SU-DHL-6 (cell line): ENCODE measurements around the gene LRRC53.

Experiments
- H2AFZ ChIP-seq: fragments of 200-600 bp; sonication (generic); 2 replicates; pipeline ENCODE4 v1.6.1; 2014; ENCODE audit warnings: low read depth, mild to moderate bottlenecking, moderate library complexity, mixed read lengths, antibody characterized with exemption, low read length; ENCODE audit not compliant: severe bottlenecking
- H3F3A ChIP-seq: fragments of 200-600 bp; shearing (Covaris generic); 2 replicates; pipeline ENCODE4 v1.6.0; 2016; ENCODE audit warnings: antibody characterized with exemption, mild to moderate bottlenecking; ENCODE audit not compliant: insufficient read depth
- H3K27ac ChIP-seq: fragments of 200-600 bp; sonication (generic); 2 replicates; pipeline ENCODE4 v1.5.1; 2016; ENCODE audit warnings: low read depth, mild to moderate bottlenecking, low read length, moderate library complexity, mixed read lengths
- H3K27me3 ChIP-seq: fragments of 200-600 bp; sonication (generic), shearing (Covaris generic); 2 replicates; pipeline ENCODE4 v1.6.0; 2014; ENCODE audit warnings: mild to moderate bottlenecking, low read length
- H3K36me3 ChIP-seq: fragments of 200-600 bp; sonication (generic); 2 replicates; pipeline ENCODE4 v1.6.1; 2014; ENCODE audit warnings: mild to moderate bottlenecking, low read length, mixed read lengths
- H3K4me2 ChIP-seq: fragments of 300-600, 200-600 bp; shearing (Covaris generic), sonication (generic); 2 replicates; pipeline ENCODE4 v1.6.0; 2014; ENCODE audit warnings: low read length, low read depth, mild to moderate bottlenecking; ENCODE audit not compliant: poor library complexity, severe bottlenecking
- H3K4me3 ChIP-seq: fragments of 200-600 bp; sonication (generic); 2 replicates; pipeline ENCODE4 v1.5.1; 2014; ENCODE audit warnings: antibody characterized with exemption, low read length, mild to moderate bottlenecking, mixed read lengths; ENCODE audit not compliant: insufficient read depth, poor library complexity, severe bottlenecking
- H3K79me2 ChIP-seq: fragments of 200-600 bp; sonication (generic); 2 replicates; pipeline ENCODE4 v1.6.1; 2014; ENCODE audit warnings: mild to moderate bottlenecking, low read length, moderate library complexity; ENCODE audit not compliant: insufficient read depth
- H3K9ac ChIP-seq: fragments of 200-600 bp; sonication (generic); 2 replicates; pipeline ENCODE4 v1.7.0; 2014; ENCODE audit warnings: mild to moderate bottlenecking, low read length
- H3K9me2 ChIP-seq: fragments of 200-600 bp; sonication (generic); replicated peaks from 2 replicates; pipeline ENCODE4 v1.6.1; 2014; ENCODE audit warnings: low read length; ENCODE audit not compliant: insufficient read depth
- H3K9me3 ChIP-seq: fragments of 200-600 bp; sonication (generic); 2 replicates; pipeline ENCODE4 v1.6.1; 2014; ENCODE audit warnings: low read length, mixed read lengths; ENCODE audit not compliant: insufficient read depth
- H4K20me1 ChIP-seq: fragments of 200-600 bp; sonication (generic); 2 replicates; pipeline ENCODE4 v1.6.1; 2014; ENCODE audit warnings: low read depth, mild to moderate bottlenecking, antibody characterized with exemption, low read length, moderate library complexity, mixed read lengths
- CTCF ChIP-seq: fragments of 200-600 bp; sonication (generic); IDR thresholded peaks from one replicate; pipeline ENCODE4 v1.5.1; 2017; ENCODE audit warnings: antibody characterized with exemption, mild to moderate bottlenecking, low read length, moderate library complexity; ENCODE audit not compliant: insufficient read depth, poor library complexity, severe bottlenecking
- EZH2phosphoT487 ChIP-seq: fragments of 200-600 bp; sonication (generic), shearing (Covaris generic); conservative IDR thresholded peaks from 2 replicates; pipeline ENCODE4 v1.6.1; 2018; ENCODE audit warnings: mild to moderate bottlenecking, antibody characterized with exemption, low read length, moderate library complexity, mixed read lengths

LRRC53 gene

GRCh38 chr1:74463333-74463988 is 49.0 kb downstream of the LRRC53 start:
- no peak overlapping the region for H3K9ac ChIP-seq
- H3K9me2 ChIP-seq, result no peaks in the 10 kb centered on the region
- H3K9me3 ChIP-seq, result no peaks in the 10 kb centered on the region
- TF ChIP-seq CTCF, result no peak
- no peak for TF ChIP-seq EZH2phosphoT487
- no peak overlapping the region for H3K4me3 ChIP-seq
- H3K27ac ChIP-seq, result no peak overlapping the region
- no peaks in the 10 kb centered on the region for H4K20me1 ChIP-seq
- no peaks in the 10 kb centered on the region for H3K79me2 ChIP-seq
- no peak overlapping the region for H2AFZ ChIP-seq
- H3K36me3 ChIP-seq, result no peaks in the 10 kb centered on the region
- H3F3A ChIP-seq, result no peaks in the 10 kb centered on the region
- H3K4me2 ChIP-seq, result no peak overlapping the region
- H3K27me3 ChIP-seq, result no peaks in the 10 kb centered on the region

- H3K36me3 ChIP-seq, result no peaks in the 10 kb centered on the region
- no peak overlapping the region for H3K9ac ChIP-seq
- H3K79me2 ChIP-seq, result no peaks in the 10 kb centered on the region
- no peaks in the 10 kb centered on the region for H4K20me1 ChIP-seq
- no peak overlapping the region for H3K4me3 ChIP-seq
- no peaks in the 10 kb centered on the region for H3K27me3 ChIP-seq
- no peak for TF ChIP-seq EZH2phosphoT487
- TF ChIP-seq CTCF, result no peak
- no peak overlapping the region for H3K27ac ChIP-seq
- H2AFZ ChIP-seq, result no peak overlapping the region
- no peaks in the 10 kb centered on the region for H3F3A ChIP-seq
- H3K9me2 ChIP-seq, result no peaks in the 10 kb centered on the region
- H3K4me2 ChIP-seq, result no peak overlapping the region
- H3K9me3 ChIP-seq, result no peaks in the 10 kb centered on the region
Observed at GRCh38 chr1:74457253-74457652, 55.2 kb downstream of the LRRC53 start.

- H4K20me1 ChIP-seq, result no peaks in the 10 kb centered on the region
- H3K9ac ChIP-seq, result no peak overlapping the region
- H2AFZ ChIP-seq, result no peak overlapping the region
- H3K79me2 ChIP-seq, result no peaks in the 10 kb centered on the region
- no peak overlapping the region for H3K27ac ChIP-seq
- TF ChIP-seq CTCF, result no peak
- TF ChIP-seq EZH2phosphoT487, result no peak
- H3K36me3 ChIP-seq, result no peaks in the 10 kb centered on the region
- H3K27me3 ChIP-seq, result no peaks in the 10 kb centered on the region
- H3F3A ChIP-seq, result no peaks in the 10 kb centered on the region
- H3K9me2 ChIP-seq, result no peaks in the 10 kb centered on the region
- H3K4me3 ChIP-seq, result no peak overlapping the region
- H3K4me2 ChIP-seq, result no peak overlapping the region
- no peaks in the 10 kb centered on the region for H3K9me3 ChIP-seq
Observed at GRCh38 chr1:74455390-74455789, 57.0 kb downstream of the LRRC53 start.
